ENCODE data around the gene KRTAP10-9.
"Not testable (repeated sequence)": the region's sequence is repeated elsewhere in the genome, so short reads cannot be mapped to it uniquely, and the experiment has no call there.

The KRTAP10-9 gene

GRCh38 chr21:44603911-44604310, 23.0 kb upstream of the KRTAP10-9 start:
- no peaks in the 10 kb centered on the region for H3K27me3 ChIP-seq (replicated peaks; ENCODE audit: control insufficient read depth, insufficient read depth, low read length, poor library complexity, severe bottlenecking)
- H3K4me1 ChIP-seq (ENCODE audit: control insufficient read depth, insufficient read depth, low read length, poor library complexity, severe bottlenecking), result no peaks in the 10 kb centered on the region
- DNase-seq, result no peak
- no peak overlapping the region for H3K4me3 ChIP-seq (ENCODE audit: insufficient read depth, low read depth, low read length, poor library complexity, severe bottlenecking)
- H3K9me3 ChIP-seq (ENCODE audit: control insufficient read depth, low read length), result no peaks in the 10 kb centered on the region
- H3K27ac ChIP-seq (ENCODE audit: insufficient read depth, low read length, poor library complexity, severe bottlenecking), result no peak overlapping the region
- no peaks in the 10 kb centered on the region for H3K36me3 ChIP-seq (ENCODE audit: control insufficient read depth, insufficient read depth, low read length)

- Histone ChIP-seq H3K27me3 (replicated peaks; ENCODE audit: control insufficient read depth, insufficient read depth, low read length, poor library complexity, severe bottlenecking) (no peaks in the 10 kb centered on the region), H3K9me3 (ENCODE audit: control insufficient read depth, low read length) (no peaks in the 10 kb centered on the region), H3K4me3 (ENCODE audit: insufficient read depth, low read depth, low read length, poor library complexity, severe bottlenecking) (no peak overlapping the region), H3K4me1 (ENCODE audit: control insufficient read depth, insufficient read depth, low read length, poor library complexity, severe bottlenecking) (no peaks in the 10 kb centered on the region), H3K27ac (ENCODE audit: insufficient read depth, low read length, poor library complexity, severe bottlenecking) (no peak overlapping the region), H3K36me3 (ENCODE audit: control insufficient read depth, insufficient read depth, low read length) (no peaks in the 10 kb centered on the region)
- no peak for DNase-seq
Observed at GRCh38 chr21:44606495-44606894, 20.4 kb upstream of the KRTAP10-9 start.

GRCh38 chr21:44609193-44609592, 17.7 kb upstream of the KRTAP10-9 start:
- H3K36me3 ChIP-seq (ENCODE audit: control insufficient read depth, insufficient read depth, low read length), result no peaks in the 10 kb centered on the region
- no peak for DNase-seq
- H3K4me1 ChIP-seq (ENCODE audit: control insufficient read depth, insufficient read depth, low read length, poor library complexity, severe bottlenecking), result no peaks in the 10 kb centered on the region
- no peaks in the 10 kb centered on the region for H3K27me3 ChIP-seq (replicated peaks; ENCODE audit: control insufficient read depth, insufficient read depth, low read length, poor library complexity, severe bottlenecking)
- H3K4me3 ChIP-seq (ENCODE audit: insufficient read depth, low read depth, low read length, poor library complexity, severe bottlenecking), result no peak overlapping the region
- no peak overlapping the region for H3K27ac ChIP-seq (ENCODE audit: insufficient read depth, low read length, poor library complexity, severe bottlenecking)
- no peaks in the 10 kb centered on the region for H3K9me3 ChIP-seq (ENCODE audit: control insufficient read depth, low read length)

- H3K27ac ChIP-seq (ENCODE audit: insufficient read depth, low read length, poor library complexity, severe bottlenecking); H3K4me1 ChIP-seq (ENCODE audit: control insufficient read depth, insufficient read depth, low read length, poor library complexity, severe bottlenecking); H3K36me3 ChIP-seq (ENCODE audit: control insufficient read depth, insufficient read depth, low read length); H3K4me3 ChIP-seq (ENCODE audit: insufficient read depth, low read depth, low read length, poor library complexity, severe bottlenecking); DNase-seq; H3K9me3 ChIP-seq (ENCODE audit: control insufficient read depth, low read length); H3K27me3 ChIP-seq (replicated peaks; ENCODE audit: control insufficient read depth, insufficient read depth, low read length, poor library complexity, severe bottlenecking): not testable (repeated sequence)
Observed at GRCh38 chr21:44610157-44610843, 16.6 kb upstream of the KRTAP10-9 start.

GRCh38 chr21:44611551-44611950, 15.3 kb upstream of the KRTAP10-9 start:
- Histone ChIP-seq H3K27me3 (replicated peaks; ENCODE audit: control insufficient read depth, insufficient read depth, low read length, poor library complexity, severe bottlenecking) (no peaks in the 10 kb centered on the region), H3K27ac (ENCODE audit: insufficient read depth, low read length, poor library complexity, severe bottlenecking) (no peak overlapping the region), H3K36me3 (ENCODE audit: control insufficient read depth, insufficient read depth, low read length) (no peaks in the 10 kb centered on the region), H3K4me3 (ENCODE audit: insufficient read depth, low read depth, low read length, poor library complexity, severe bottlenecking) (no peak overlapping the region), H3K9me3 (ENCODE audit: control insufficient read depth, low read length) (no peaks in the 10 kb centered on the region), H3K4me1 (ENCODE audit: control insufficient read depth, insufficient read depth, low read length, poor library complexity, severe bottlenecking) (peaks cover 6% of the 10 kb centered on the region)
- DNase-seq, result no peak

- Histone ChIP-seq H3K4me1 (ENCODE audit: control insufficient read depth, insufficient read depth, low read length, poor library complexity, severe bottlenecking) (peaks cover 6% of the 10 kb centered on the region), H3K9me3 (ENCODE audit: control insufficient read depth, low read length) (no peaks in the 10 kb centered on the region), H3K27ac (ENCODE audit: insufficient read depth, low read length, poor library complexity, severe bottlenecking) (no peak within 1 kb of the TSS), H3K4me3 (ENCODE audit: insufficient read depth, low read depth, low read length, poor library complexity, severe bottlenecking) (no peak within 1 kb of the TSS), H3K36me3 (ENCODE audit: control insufficient read depth, insufficient read depth, low read length) (no peaks in the 10 kb centered on the region), H3K27me3 (replicated peaks; ENCODE audit: control insufficient read depth, insufficient read depth, low read length, poor library complexity, severe bottlenecking) (no peaks in the 10 kb centered on the region)
- DNase-seq, result no peak
Observed at GRCh38 chr21:44612029-44612486, 14.8 kb upstream of the KRTAP10-9 start, which contains the start of gene KRTAP10-8. Gene KRTAP10-8 (plus strand): TSS chr21:44612079. CDS start chr21:44612101, 22 bp downstream.

GRCh38 chr21:44612669-44613229, 14.1 kb upstream of the KRTAP10-9 start:
- H3K27ac ChIP-seq (ENCODE audit: insufficient read depth, low read length, poor library complexity, severe bottlenecking), result no peak overlapping the region
- H3K27me3 ChIP-seq (replicated peaks; ENCODE audit: control insufficient read depth, insufficient read depth, low read length, poor library complexity, severe bottlenecking), result no peaks in the 10 kb centered on the region
- no peak overlapping the region for H3K4me3 ChIP-seq (ENCODE audit: insufficient read depth, low read depth, low read length, poor library complexity, severe bottlenecking)
- no peaks in the 10 kb centered on the region for H3K9me3 ChIP-seq (ENCODE audit: control insufficient read depth, low read length)
- no peak for DNase-seq
- no peaks in the 10 kb centered on the region for H3K36me3 ChIP-seq (ENCODE audit: control insufficient read depth, insufficient read depth, low read length)
- peaks cover 6% of the 10 kb centered on the region for H3K4me1 ChIP-seq (ENCODE audit: control insufficient read depth, insufficient read depth, low read length, poor library complexity, severe bottlenecking)

- no peak overlapping the region for H3K4me3 ChIP-seq (ENCODE audit: insufficient read depth, low read depth, low read length, poor library complexity, severe bottlenecking)
- no peak for DNase-seq
- H3K4me1 ChIP-seq (ENCODE audit: control insufficient read depth, insufficient read depth, low read length, poor library complexity, severe bottlenecking), result peaks cover 10% of the 10 kb centered on the region
- no peaks in the 10 kb centered on the region for H3K36me3 ChIP-seq (ENCODE audit: control insufficient read depth, insufficient read depth, low read length)
- H3K27ac ChIP-seq (ENCODE audit: insufficient read depth, low read length, poor library complexity, severe bottlenecking), result no peak overlapping the region
- H3K27me3 ChIP-seq (replicated peaks; ENCODE audit: control insufficient read depth, insufficient read depth, low read length, poor library complexity, severe bottlenecking), result no peaks in the 10 kb centered on the region
- H3K9me3 ChIP-seq (ENCODE audit: control insufficient read depth, low read length), result no peaks in the 10 kb centered on the region
Observed at GRCh38 chr21:44613386-44614155, 13.3 kb upstream of the KRTAP10-9 start.

GRCh38 chr21:44614161-44614631, 12.7 kb upstream of the KRTAP10-9 start:
- no peaks in the 10 kb centered on the region for H3K36me3 ChIP-seq (ENCODE audit: control insufficient read depth, insufficient read depth, low read length)
- H3K9me3 ChIP-seq (ENCODE audit: control insufficient read depth, low read length), result no peaks in the 10 kb centered on the region
- H3K27me3 ChIP-seq (replicated peaks; ENCODE audit: control insufficient read depth, insufficient read depth, low read length, poor library complexity, severe bottlenecking), result no peaks in the 10 kb centered on the region
- H3K27ac ChIP-seq (ENCODE audit: insufficient read depth, low read length, poor library complexity, severe bottlenecking), result no peak overlapping the region
- H3K4me1 ChIP-seq (ENCODE audit: control insufficient read depth, insufficient read depth, low read length, poor library complexity, severe bottlenecking), result peaks cover 15% of the 10 kb centered on the region
- no peak overlapping the region for H3K4me3 ChIP-seq (ENCODE audit: insufficient read depth, low read depth, low read length, poor library complexity, severe bottlenecking)
- no peak for DNase-seq

GRCh38 chr21:44614961-44615391, 11.9 kb upstream of the KRTAP10-9 start:
- H3K4me3 ChIP-seq (ENCODE audit: insufficient read depth, low read depth, low read length, poor library complexity, severe bottlenecking), result no peak overlapping the region
- H3K9me3 ChIP-seq (ENCODE audit: control insufficient read depth, low read length), result no peaks in the 10 kb centered on the region
- DNase-seq, result no peak
- H3K27me3 ChIP-seq (replicated peaks; ENCODE audit: control insufficient read depth, insufficient read depth, low read length, poor library complexity, severe bottlenecking), result no peaks in the 10 kb centered on the region
- H3K27ac ChIP-seq (ENCODE audit: insufficient read depth, low read length, poor library complexity, severe bottlenecking), result no peak overlapping the region
- H3K4me1 ChIP-seq (ENCODE audit: control insufficient read depth, insufficient read depth, low read length, poor library complexity, severe bottlenecking), result peaks cover 23% of the 10 kb centered on the region
- H3K36me3 ChIP-seq (ENCODE audit: control insufficient read depth, insufficient read depth, low read length), result no peaks in the 10 kb centered on the region

Measured in effector memory CD4-positive, alpha-beta T cell (primary cell).